SK-N-SH (cell line): ENCODE results near the gene MYB. TPM values are rescaled to one million over a fixed set of nuclear protein-coding genes. Genes with fewer than 3 reads are reported as not detected.

ENCODE experiments used
- CTCF ChIA-PET: fragments of 300-600, 350-600 bp; formaldehyde crosslinking; extraction: SDS; loops from one replicate; lab custom pipeline; 2021; lab: Yijun Ruan, JAX
- POLR2A ChIA-PET: fragments of 350-600 bp; sonication (Branson Sonifier 250); formaldehyde crosslinking; extraction: SDS; loops from one replicate; lab custom pipeline; 2020; ENCODE audit warnings: antibody characterized with exemption, inconsistent platforms; lab: Yijun Ruan, JAX
- DNase-seq: peaks from one replicate; pipeline ENCODE4 v3.0.0; 2012
- H2AFZ ChIP-seq: fragments of 200-600 bp; sonication (generic); 2 replicates; pipeline ENCODE4 v1.8.1; 2016; ENCODE audit warnings: antibody characterized with exemption, mild to moderate bottlenecking, low read depth
- H3F3A ChIP-seq: fragments of 200-600 bp; sonication (generic); replicated peaks from 2 replicates; pipeline ENCODE3; 2016; ENCODE audit warnings: antibody characterized with exemption, mild to moderate bottlenecking; ENCODE audit not compliant: insufficient read depth
- H3K27ac ChIP-seq, 2 experiments: fragments of 200-500 bp in 1 of 2; fragments of 200-600 bp in 1 of 2; sonication (Bioruptor generic) in 1 of 2; sonication (generic), shearing (Covaris generic) in 1 of 2; 2 replicates each; pipeline versions ENCODE4 v1.5.1 to v1.6.1; 2014 to 2016; ENCODE audit warnings: low read depth in 2 of 2, inconsistent platforms in 1 of 2, low read length in 1 of 2, mild to moderate bottlenecking in 1 of 2, mixed read lengths in 1 of 2
- H3K27me3 ChIP-seq: fragments of 200-600 bp; sonication (generic), shearing (Covaris generic); 2 replicates; pipeline ENCODE4 v1.6.1; 2016; ENCODE audit warnings: mixed run types; ENCODE audit not compliant: insufficient read depth
- H3K36me3 ChIP-seq, 2 experiments: fragments of 200-500 bp in 1 of 2; fragments of 200-600 bp in 1 of 2; sonication (Bioruptor generic) in 1 of 2; sonication (generic) in 1 of 2; replicated peaks in 1 of 2; 2 replicates each; pipeline versions ENCODE3 to v1.5.1; 2014 to 2016; ENCODE audit warnings: low read length in 1 of 2, mild to moderate bottlenecking in 1 of 2; ENCODE audit not compliant: insufficient read depth in 2 of 2, control insufficient read depth in 1 of 2
- H3K4me1 ChIP-seq, 2 experiments: fragments of 200-500 bp in 1 of 2; fragments of 200-600 bp in 1 of 2; sonication (Bioruptor generic) in 1 of 2; sonication (generic), shearing (Covaris generic) in 1 of 2; 2 replicates each; pipeline versions ENCODE4 v1.5.1 to v1.6.1; 2014 to 2016; ENCODE audit warnings: low read depth in 1 of 2, low read length in 1 of 2, mixed run types in 1 of 2; ENCODE audit not compliant: insufficient read depth in 2 of 2, control insufficient read depth in 1 of 2
- H3K4me2 ChIP-seq: fragments of 200-600 bp; sonication (generic), shearing (Covaris generic); 2 replicates; pipeline ENCODE4 v1.6.1; 2017; ENCODE audit warnings: mixed run types
- H3K4me3 ChIP-seq, 2 experiments: fragments of 200-500 bp in 1 of 2; fragments of 200-600 bp in 1 of 2; sonication (Bioruptor generic) in 1 of 2; sonication (generic), shearing (Covaris generic) in 1 of 2; 2 replicates each; pipeline versions ENCODE4 v1.5.1 to v1.8.1; 2014 to 2016; ENCODE audit warnings: low read depth in 2 of 2, inconsistent platforms in 1 of 2, low read length in 1 of 2, mild to moderate bottlenecking in 1 of 2, mixed read lengths in 1 of 2, moderate library complexity in 1 of 2
- H3K79me2 ChIP-seq: fragments of 200-600 bp; sonication (generic); 2 replicates; pipeline ENCODE4 v1.8.1; 2017; ENCODE audit warnings: mild to moderate bottlenecking; ENCODE audit not compliant: insufficient read depth
- H3K9ac ChIP-seq: fragments of 200-600 bp; sonication (generic); 2 replicates; pipeline ENCODE4 v1.6.1; 2017; ENCODE audit warnings: mixed run types
- H3K9me2 ChIP-seq: fragments of 200-600 bp; sonication (generic); 2 replicates; pipeline ENCODE4 v1.6.1; 2017; ENCODE audit warnings: mixed run types
- H3K9me3 ChIP-seq: fragments of 200-600 bp; sonication (generic); 2 replicates; pipeline ENCODE4 v1.6.1; 2017; ENCODE audit warnings: mixed run types, mild to moderate bottlenecking, moderate library complexity
- H4K20me1 ChIP-seq: fragments of 200-600 bp; sonication (generic); 2 replicates; pipeline ENCODE4 v1.6.1; 2017; ENCODE audit warnings: mild to moderate bottlenecking, mixed run types; ENCODE audit not compliant: insufficient read depth
- FOXJ3 ChIP-seq: sonication (generic); formaldehyde crosslinking; IDR thresholded peaks from 2 replicates; pipeline ENCODE4 v1.5.1; 2020; ENCODE audit warnings: mild to moderate bottlenecking, missing genetic modification reagents
- FOXM1 ChIP-seq: IDR thresholded peaks from 2 replicates; pipeline ENCODE4 v1.4.0; 2012; ENCODE audit warnings: low read depth, mild to moderate bottlenecking
- GATA2 ChIP-seq: sonication (generic); formaldehyde crosslinking; IDR thresholded peaks from 2 replicates; pipeline ENCODE4 v1.5.0; 2020; ENCODE audit warnings: mild to moderate bottlenecking, missing genetic modification reagents
- IRF3 ChIP-seq: fragments of 150-350 bp; IDR thresholded peaks from 2 replicates; pipeline ENCODE4 v1.6.1; 2016; ENCODE audit warnings: mild to moderate bottlenecking, low read depth, low read length
- JUND ChIP-seq: IDR thresholded peaks from 2 replicates; pipeline ENCODE4 v1.4.0; 2012
- NFIC ChIP-seq: IDR thresholded peaks from 2 replicates; pipeline ENCODE4 v1.4.0; 2012; ENCODE audit warnings: borderline replicate concordance
- POLR2AphosphoS5 ChIP-seq: IDR thresholded peaks from 2 replicates; pipeline ENCODE4 v1.6.1; 2012; ENCODE audit warnings: low read depth, low read length
- RAD21 ChIP-seq: IDR thresholded peaks from 2 replicates; pipeline ENCODE4 v1.6.1; 2012; ENCODE audit warnings: mild to moderate bottlenecking, low read length
- RCOR1 ChIP-seq: fragments of 150-350 bp; IDR thresholded peaks from 2 replicates; pipeline ENCODE4 v1.6.1; 2017; ENCODE audit warnings: antibody characterized with exemption, low read length
- SIN3A ChIP-seq: IDR thresholded peaks from 2 replicates; pipeline ENCODE4 v1.6.1; 2012; ENCODE audit warnings: low read depth, mild to moderate bottlenecking, low read length, moderate library complexity, borderline replicate concordance
- TAF1 ChIP-seq: IDR thresholded peaks from 2 replicates; pipeline ENCODE4 v1.6.1; 2012; ENCODE audit warnings: low read depth, mild to moderate bottlenecking, low read length, moderate library complexity, borderline replicate concordance
- USF2 ChIP-seq: fragments of 150-350 bp; IDR thresholded peaks from 2 replicates; pipeline ENCODE4 v1.6.1; 2017; ENCODE audit warnings: antibody characterized with exemption, low read length, low read depth, borderline replicate concordance
- WGBS: methylation state at CpG from one replicate; pipeline ENCODE4 v1.1.6; 2017; ENCODE audit warnings: low lambda C conversion rate; 5-methylcytosine and 5-hydroxymethylcytosine counted together
- polyA plus RNA-seq, 3 experiments: library from polyadenylated mRNA; depleted of rRNA; stranded (reverse); fragments of >200 nt; gene quantifications; 2 replicates each; pipeline ENCODE4 v1.2.3, GENCODE V29; 2012

MYB gene
- polyA plus RNA-seq, 1 of the 3 experiments (the other 2 are of a cell fraction), result 0.85 TPM

GRCh38 chr6:135221042-135221441 is 39.9 kb downstream of the MYB start:
- Histone ChIP-seq H3K9me2 (no peaks in the 10 kb centered on the region), H3K27ac (no peak overlapping the region), H3K4me2 (no peak overlapping the region), H3K79me2 (no peaks in the 10 kb centered on the region), H3F3A (no peaks in the 10 kb centered on the region), H4K20me1 (no peaks in the 10 kb centered on the region), H3K9me3 (no peaks in the 10 kb centered on the region), H3K27me3 (no peaks in the 10 kb centered on the region), H2AFZ (no peak overlapping the region), H3K9ac (no peak overlapping the region), H3K36me3 (no peaks in the 10 kb centered on the region), H3K4me3 (no peak overlapping the region), H3K4me1 (no peaks in the 10 kb centered on the region; a peak in 1 of 4 replicates)
- POLR2A ChIA-PET, result no interaction called here
- DNase-seq, result no peak
- WGBS, result 89% methylated on average over 3 of the region's 3 CpGs
- TF ChIP-seq GATA2 (no peak), IRF3 (no peak), TAF1 (no peak), RAD21 (no peak), POLR2AphosphoS5 (no peak), FOXM1 (no peak), JUND (no peak), SIN3A (no peak), RCOR1 (no peak), USF2 (no peak), FOXJ3 (no peak)
- CTCF ChIA-PET, result interaction anchor here (1.4 kb wide), 1 partner anchor 12 kb away, joined by 3 read pairs; no protein-coding TSS in a partner anchor

GRCh38 chr6:135221505-135221904 is 40.4 kb downstream of the MYB start:
- CTCF ChIA-PET, result interaction anchor here (1.4 kb wide), 1 partner anchor 12 kb away, joined by 3 read pairs; no protein-coding TSS in a partner anchor

More at GRCh38 chr6:135221505-135221904, 40.4 kb downstream of the MYB start:
- H3K9me3 ChIP-seq, result no peaks in the 10 kb centered on the region
- H3K27me3 ChIP-seq, result no peaks in the 10 kb centered on the region
- H3F3A ChIP-seq, result no peaks in the 10 kb centered on the region
- H3K79me2 ChIP-seq, result no peaks in the 10 kb centered on the region
- POLR2A ChIA-PET, result no interaction called here
- no peak overlapping the region for H3K9ac ChIP-seq
- no peak overlapping the region for H3K27ac ChIP-seq
- no peak overlapping the region for H3K4me3 ChIP-seq
- 56% methylated on average over 1 of the region's 1 CpG for WGBS
- no peaks in the 10 kb centered on the region for H3K9me2 ChIP-seq
- H4K20me1 ChIP-seq, result no peaks in the 10 kb centered on the region
- no peaks in the 10 kb centered on the region; a peak in 1 of 4 replicates for H3K4me1 ChIP-seq
- DNase-seq, result no peak
- no peak overlapping the region for H3K4me2 ChIP-seq
- H3K36me3 ChIP-seq, result no peaks in the 10 kb centered on the region
- no peak overlapping the region for H2AFZ ChIP-seq
- no peak for TF ChIP-seq FOXM1
- no peak for TF ChIP-seq NFIC
- TF ChIP-seq, all 33 proteins: peak for 0
